ENCODE data around the gene APC2.

The APC2 gene

DNA sequence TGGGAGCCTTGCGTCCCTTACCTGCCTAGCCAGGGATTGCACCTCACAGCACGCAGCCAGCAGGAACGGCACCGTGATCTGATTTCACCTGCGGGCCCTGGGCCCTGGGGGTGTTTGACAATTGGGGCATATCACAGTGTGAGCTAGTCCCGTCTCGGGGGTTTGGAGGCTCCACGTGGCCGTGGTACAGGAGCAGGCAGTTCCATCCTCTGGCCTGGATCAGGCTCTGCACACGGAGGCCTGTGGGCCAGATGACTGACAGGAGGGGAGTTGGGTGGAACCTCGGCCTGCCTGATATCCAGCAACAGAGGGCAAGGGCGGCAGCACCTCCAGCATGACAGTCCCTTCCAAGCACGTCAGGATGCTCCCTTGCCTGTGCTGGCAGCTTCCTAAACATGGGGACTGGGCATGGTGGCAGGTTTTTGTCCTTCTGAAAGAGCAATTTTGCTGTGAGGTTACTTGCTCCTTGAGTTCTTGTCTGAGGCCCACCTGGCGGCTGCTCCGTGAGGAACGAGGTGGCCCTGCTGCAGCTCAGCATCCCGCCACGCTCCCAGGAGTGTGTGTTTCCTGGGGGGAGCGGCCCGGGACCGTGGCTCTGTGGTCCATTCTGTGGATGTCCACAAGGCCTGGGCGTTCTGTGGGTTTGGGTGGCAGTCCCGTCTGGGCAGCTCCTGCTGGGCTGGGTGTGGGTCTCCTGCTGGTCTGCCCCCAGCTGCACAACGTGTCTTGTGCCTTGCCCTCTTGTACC is 18.0 kb upstream of the APC2 start:
- H2BK12ac ChIP-seq (ENCODE audit: low read length): no peak overlapping the region
- H3K23ac ChIP-seq (ENCODE audit: low read length): no peak overlapping the region
- H3K4me3 ChIP-seq (ENCODE audit: low read depth, low read length): no peak overlapping the region
- H3K9me3 ChIP-seq (ENCODE audit: insufficient read depth, low read depth, low read length): no peaks in the 10 kb centered on the region
- no peak overlapping the region for H2AK5ac ChIP-seq (ENCODE audit: low read length)
- H3K36me3 ChIP-seq (ENCODE audit: control insufficient read depth in 1 of 2, insufficient read depth in 2 of 2, low read length in 2 of 2): peaks cover 74 to 75% of the 10 kb centered on the region in 2 experiments
- H4K8ac ChIP-seq (ENCODE audit: low read depth, low read length): no peak overlapping the region
- no peak overlapping the region for H3K18ac ChIP-seq (ENCODE audit: low read length)
- H3K4me2 ChIP-seq (ENCODE audit: low read length): no peak overlapping the region
- no CpG with 5 or more reads among the region's 24 CpGs for WGBS (ENCODE audit: extremely low coverage, insufficient coverage, insufficient read length)
- H3K4me1 ChIP-seq (ENCODE audit: control insufficient read depth in 1 of 2, insufficient read depth in 2 of 2, low read length in 2 of 2): no peaks in the 10 kb centered on the region
- H3K4ac ChIP-seq (ENCODE audit: low read depth, low read length): no peak overlapping the region
- no peak overlapping the region for H3K9ac ChIP-seq (ENCODE audit: low read length)
- no peak overlapping the region for H4K12ac ChIP-seq (ENCODE audit: low read depth, low read length)
- H3K79me2 ChIP-seq (ENCODE audit: control insufficient read depth, insufficient read depth, low read length, poor library complexity): no peaks in the 10 kb centered on the region
- no peak overlapping the region for H2AFZ ChIP-seq (ENCODE audit: insufficient read depth, low read length, poor library complexity)
- H3K14ac ChIP-seq (ENCODE audit: low read length): no peak overlapping the region
- no peaks in the 10 kb centered on the region for H3K79me1 ChIP-seq (ENCODE audit: low read length)
- no peak overlapping the region for H2BK5ac ChIP-seq (ENCODE audit: low read depth, low read length, poor library complexity)
- no peaks in the 10 kb centered on the region for H3K27me3 ChIP-seq (ENCODE audit: insufficient read depth, low read length)
- no peak overlapping the region for H3K27ac ChIP-seq (ENCODE audit: low read depth, low read length)
- no peak for DNase-seq
- no peak overlapping the region for H2BK120ac ChIP-seq (ENCODE audit: insufficient read depth, low read length, poor library complexity)
- H4K91ac ChIP-seq (ENCODE audit: low read depth, low read length): no peak overlapping the region

- WGBS (ENCODE audit: extremely low coverage, insufficient coverage, insufficient read length): no CpG with 5 or more reads among the region's 16 CpGs
- no peak overlapping the region for H2BK12ac ChIP-seq (ENCODE audit: low read length)
- H3K27ac ChIP-seq (ENCODE audit: low read depth, low read length): no peak overlapping the region
- H2BK5ac ChIP-seq (ENCODE audit: low read depth, low read length, poor library complexity): no peak overlapping the region
- no peaks in the 10 kb centered on the region for H3K4me1 ChIP-seq (ENCODE audit: control insufficient read depth in 1 of 2, insufficient read depth in 2 of 2, low read length in 2 of 2)
- H3K79me2 ChIP-seq (ENCODE audit: control insufficient read depth, insufficient read depth, low read length, poor library complexity): no peaks in the 10 kb centered on the region
- H3K4me3 ChIP-seq (ENCODE audit: low read depth, low read length): peak overlapping the region; percentile 16
- no peak overlapping the region for H4K91ac ChIP-seq (ENCODE audit: low read depth, low read length)
- no peak overlapping the region for H3K4ac ChIP-seq (ENCODE audit: low read depth, low read length)
- H2AFZ ChIP-seq (ENCODE audit: insufficient read depth, low read length, poor library complexity): no peak overlapping the region
- peaks cover 68 to 69% of the 10 kb centered on the region in 2 experiments for H3K36me3 ChIP-seq (ENCODE audit: control insufficient read depth in 1 of 2, insufficient read depth in 2 of 2, low read length in 2 of 2)
- H3K9me3 ChIP-seq (ENCODE audit: insufficient read depth, low read depth, low read length): no peaks in the 10 kb centered on the region
- H3K14ac ChIP-seq (ENCODE audit: low read length): no peak overlapping the region
- no peaks in the 10 kb centered on the region for H3K79me1 ChIP-seq (ENCODE audit: low read length)
- no peak overlapping the region for H2BK120ac ChIP-seq (ENCODE audit: insufficient read depth, low read length, poor library complexity)
- no peak for DNase-seq
- H4K12ac ChIP-seq (ENCODE audit: low read depth, low read length): no peak overlapping the region
- H3K4me2 ChIP-seq (ENCODE audit: low read length): no peak overlapping the region
- no peaks in the 10 kb centered on the region for H3K27me3 ChIP-seq (ENCODE audit: insufficient read depth, low read length)
- H3K23ac ChIP-seq (ENCODE audit: low read length): no peak overlapping the region
- H3K18ac ChIP-seq (ENCODE audit: low read length): no peak overlapping the region
- H2AK5ac ChIP-seq (ENCODE audit: low read length): no peak overlapping the region
- no peak overlapping the region for H4K8ac ChIP-seq (ENCODE audit: low read depth, low read length)
- H3K9ac ChIP-seq (ENCODE audit: low read length): no peak overlapping the region
Observed at GRCh38 chr19:1432507-1432887, 17.4 kb upstream of the APC2 start.

DNA sequence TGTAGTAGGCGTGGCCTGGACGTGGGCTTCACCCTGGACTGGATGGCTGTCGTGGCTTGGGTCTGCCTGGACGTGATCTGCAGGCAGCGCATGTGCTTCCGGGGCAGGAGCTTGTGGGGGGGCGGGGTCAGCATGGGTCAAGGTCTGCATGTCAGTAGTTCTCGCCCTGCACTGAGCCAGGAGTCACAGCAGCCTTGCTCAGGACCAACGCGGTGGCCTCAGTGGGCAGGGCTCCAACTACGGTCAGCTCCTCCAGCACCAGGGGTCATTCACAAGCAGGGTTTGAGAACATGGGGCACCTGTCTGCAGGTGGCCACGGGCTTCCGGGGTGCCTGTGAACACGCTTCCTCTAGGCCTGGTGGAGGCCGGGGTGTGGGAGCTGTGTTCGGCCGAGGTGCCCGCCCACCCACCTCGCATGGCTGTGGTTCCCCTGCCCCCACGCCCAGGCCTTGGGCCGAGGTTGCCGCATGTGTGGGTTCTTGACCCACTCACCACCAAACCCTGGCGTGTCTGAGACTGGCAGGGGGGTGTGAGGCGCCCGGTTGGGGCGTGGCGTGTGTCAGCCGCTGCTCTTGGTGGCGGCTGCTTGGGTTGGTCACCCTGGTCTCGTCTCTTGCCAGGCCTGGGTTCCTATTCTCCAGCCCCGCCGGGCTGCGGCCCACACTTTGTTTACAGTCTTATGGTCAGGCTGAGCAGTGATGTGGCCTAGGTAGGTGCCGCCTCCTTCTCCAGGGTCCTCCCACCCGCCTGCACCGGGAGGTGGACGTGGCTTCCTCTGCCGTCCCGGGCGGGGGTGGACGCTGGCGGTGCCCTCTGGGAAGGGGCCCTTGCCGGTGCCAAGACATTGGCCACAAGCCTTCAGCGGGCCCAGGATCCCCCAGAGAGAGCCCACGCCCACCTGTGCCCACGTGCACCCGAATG is 16.5 kb upstream of the APC2 start:
- no peak for DNase-seq

GRCh38 chr19:1434040-1434366 is 15.9 kb upstream of the APC2 start:
- Histone ChIP-seq H3K79me1 (ENCODE audit: low read length) (peaks cover 6% of the 10 kb centered on the region), H3K9me3 (ENCODE audit: insufficient read depth, low read depth, low read length) (no peaks in the 10 kb centered on the region), H4K91ac (ENCODE audit: low read depth, low read length) (no peak overlapping the region), H3K4me1 (ENCODE audit: control insufficient read depth in 1 of 2, insufficient read depth in 2 of 2, low read length in 2 of 2) (no peaks in the 10 kb centered on the region), H3K14ac (ENCODE audit: low read length) (no peak overlapping the region), H2BK5ac (ENCODE audit: low read depth, low read length, poor library complexity) (no peak overlapping the region), H3K36me3 (ENCODE audit: control insufficient read depth in 1 of 2, insufficient read depth in 2 of 2, low read length in 2 of 2) (peaks cover 56 to 58% of the 10 kb centered on the region in 2 experiments), H3K79me2 (ENCODE audit: control insufficient read depth, insufficient read depth, low read length, poor library complexity) (peaks cover 8% of the 10 kb centered on the region), H4K8ac (ENCODE audit: low read depth, low read length) (no peak overlapping the region), H3K4ac (ENCODE audit: low read depth, low read length) (no peak overlapping the region), H3K27ac (ENCODE audit: low read depth, low read length) (no peak overlapping the region), H2AFZ (ENCODE audit: insufficient read depth, low read length, poor library complexity) (no peak overlapping the region), H3K4me3 (ENCODE audit: low read depth, low read length) (no peak overlapping the region), H2BK12ac (ENCODE audit: low read length) (no peak overlapping the region), H3K18ac (ENCODE audit: low read length) (no peak overlapping the region), H3K9ac (ENCODE audit: low read length) (no peak overlapping the region), H4K12ac (ENCODE audit: low read depth, low read length) (no peak overlapping the region), H3K4me2 (ENCODE audit: low read length) (no peak overlapping the region), H2BK120ac (ENCODE audit: insufficient read depth, low read length, poor library complexity) (no peak overlapping the region), H3K23ac (ENCODE audit: low read length) (no peak overlapping the region), H2AK5ac (ENCODE audit: low read length) (no peak overlapping the region), H3K27me3 (ENCODE audit: insufficient read depth, low read length) (no peaks in the 10 kb centered on the region)
- no CpG with 5 or more reads among the region's 17 CpGs for WGBS (ENCODE audit: extremely low coverage, insufficient coverage, insufficient read length)
- DNase-seq: no peak

More for the DNA sequence above, 16.5 kb upstream of the APC2 start:
- Histone ChIP-seq H3K14ac (ENCODE audit: low read length) (no peak overlapping the region), H3K18ac (ENCODE audit: low read length) (no peak overlapping the region), H3K23ac (ENCODE audit: low read length) (no peak overlapping the region), H3K4me1 (ENCODE audit: control insufficient read depth in 1 of 2, insufficient read depth in 2 of 2, low read length in 2 of 2) (no peaks in the 10 kb centered on the region), H4K12ac (ENCODE audit: low read depth, low read length) (no peak overlapping the region), H3K79me1 (ENCODE audit: low read length) (peaks cover 3% of the 10 kb centered on the region), H3K79me2 (ENCODE audit: control insufficient read depth, insufficient read depth, low read length, poor library complexity) (peaks cover 2% of the 10 kb centered on the region), H3K9me3 (ENCODE audit: insufficient read depth, low read depth, low read length) (no peaks in the 10 kb centered on the region), H2BK12ac (ENCODE audit: low read length) (no peak overlapping the region), H2AK5ac (ENCODE audit: low read length) (no peak overlapping the region), H2AFZ (ENCODE audit: insufficient read depth, low read length, poor library complexity) (no peak overlapping the region), H3K4ac (ENCODE audit: low read depth, low read length) (no peak overlapping the region), H2BK120ac (ENCODE audit: insufficient read depth, low read length, poor library complexity) (no peak overlapping the region), H3K27ac (ENCODE audit: low read depth, low read length) (no peak overlapping the region), H3K36me3 (ENCODE audit: control insufficient read depth in 1 of 2, insufficient read depth in 2 of 2, low read length in 2 of 2) (peaks cover 61 to 64% of the 10 kb centered on the region in 2 experiments), H3K27me3 (ENCODE audit: insufficient read depth, low read length) (no peaks in the 10 kb centered on the region), H4K8ac (ENCODE audit: low read depth, low read length) (no peak overlapping the region), H2BK5ac (ENCODE audit: low read depth, low read length, poor library complexity) (no peak overlapping the region), H4K91ac (ENCODE audit: low read depth, low read length) (no peak overlapping the region), H3K4me2 (ENCODE audit: low read length) (no peak overlapping the region), H3K4me3 (ENCODE audit: low read depth, low read length) (no peak overlapping the region), H3K9ac (ENCODE audit: low read length) (no peak overlapping the region)
- WGBS (ENCODE audit: extremely low coverage, insufficient coverage, insufficient read length): no CpG with 5 or more reads among the region's 47 CpGs

Data from trophoblast cell (in vitro differentiated cells and primary cell).